ENCODE measurements around the gene DCN. TPM values are rescaled to one million over a fixed set of nuclear protein-coding genes. Genes with fewer than 3 reads are reported as not detected.
A peak's percentile ranks its signal among the peaks of the same experiment; 100 is the strongest.

Gene DCN
- total RNA-seq, 1 experiment from 2014 or later, result 2.0 TPM

DNA sequence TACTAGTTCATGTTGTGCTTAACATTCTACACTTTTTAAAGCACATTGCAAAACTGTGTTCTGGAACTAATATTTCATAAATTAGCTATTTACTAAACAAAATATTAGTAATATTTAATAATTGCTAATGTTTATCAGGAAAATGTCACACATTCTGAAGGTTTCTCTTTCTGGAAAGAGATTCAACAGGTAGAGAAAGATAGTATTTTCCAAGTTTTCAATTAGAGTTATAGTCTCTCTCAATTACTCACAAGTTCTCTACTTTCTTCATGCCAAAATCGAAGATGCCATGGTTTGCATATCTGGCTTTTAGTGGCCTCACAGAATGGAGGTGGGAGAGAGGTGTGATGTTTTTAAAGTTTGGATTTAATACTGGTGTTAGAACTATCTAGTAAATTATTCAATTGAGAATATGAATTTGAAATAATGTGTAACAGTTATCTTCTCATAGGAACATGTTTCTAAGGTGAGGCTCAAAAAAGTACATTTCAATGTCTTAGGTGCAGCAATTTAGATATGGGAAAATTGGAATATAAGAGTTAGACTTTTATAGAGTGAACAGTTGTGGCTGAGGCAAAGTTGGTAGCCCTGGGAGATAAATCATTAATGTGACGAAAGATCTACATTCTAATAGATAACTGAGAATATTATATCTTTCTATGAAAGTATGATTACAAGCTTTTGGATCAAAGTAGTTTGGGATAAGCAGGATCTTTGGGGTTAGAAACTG, 72.9 kb downstream of the DCN start:
- TF ChIP-seq USF2 (CRISPR knock-in tag; IDR thresholded peaks at IDR 0.05) (no peak), ERG (CRISPR knock-in tag; IDR thresholded peaks at IDR 0.05) (no peak), ZNF416 (CRISPR knock-in tag; IDR thresholded peaks at IDR 0.05) (no peak), IRF1 (CRISPR knock-in tag; IDR thresholded peaks at IDR 0.05) (no peak), CREM (CRISPR knock-in tag; IDR thresholded peaks at IDR 0.05) (no peak), ZNF317 (CRISPR knock-in tag; IDR thresholded peaks at IDR 0.05; ENCODE audit: borderline replicate concordance, low read depth) (no peak), NFYB (CRISPR knock-in tag; conservative IDR thresholded peaks at IDR 0.05; ENCODE audit: low read depth) (no peak), FOXK1 (CRISPR knock-in tag; IDR thresholded peaks at IDR 0.05) (no peak), SMAD4 (CRISPR knock-in tag; IDR thresholded peaks at IDR 0.05) (no peak)
- TF ChIP-seq, protein P1, sequence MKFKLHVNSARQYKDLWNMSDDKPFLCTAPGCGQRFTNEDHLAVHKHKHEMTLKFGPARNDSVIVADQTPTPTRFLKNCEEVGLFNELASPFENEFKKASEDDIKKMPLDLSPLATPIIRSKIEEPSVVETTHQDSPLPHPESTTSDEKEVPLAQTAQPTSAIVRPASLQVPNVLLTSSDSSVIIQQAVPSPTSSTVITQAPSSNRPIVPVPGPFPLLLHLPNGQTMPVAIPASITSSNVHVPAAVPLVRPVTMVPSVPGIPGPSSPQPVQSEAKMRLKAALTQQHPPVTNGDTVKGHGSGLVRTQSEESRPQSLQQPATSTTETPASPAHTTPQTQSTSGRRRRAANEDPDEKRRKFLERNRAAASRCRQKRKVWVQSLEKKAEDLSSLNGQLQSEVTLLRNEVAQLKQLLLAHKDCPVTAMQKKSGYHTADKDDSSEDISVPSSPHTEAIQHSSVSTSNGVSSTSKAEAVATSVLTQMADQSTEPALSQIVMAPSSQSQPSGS (CRISPR knock-in tag; IDR thresholded peaks at IDR 0.05; ENCODE audit: borderline replicate concordance, low read depth), result no peak
- TF ChIP-seq, protein P2, sequence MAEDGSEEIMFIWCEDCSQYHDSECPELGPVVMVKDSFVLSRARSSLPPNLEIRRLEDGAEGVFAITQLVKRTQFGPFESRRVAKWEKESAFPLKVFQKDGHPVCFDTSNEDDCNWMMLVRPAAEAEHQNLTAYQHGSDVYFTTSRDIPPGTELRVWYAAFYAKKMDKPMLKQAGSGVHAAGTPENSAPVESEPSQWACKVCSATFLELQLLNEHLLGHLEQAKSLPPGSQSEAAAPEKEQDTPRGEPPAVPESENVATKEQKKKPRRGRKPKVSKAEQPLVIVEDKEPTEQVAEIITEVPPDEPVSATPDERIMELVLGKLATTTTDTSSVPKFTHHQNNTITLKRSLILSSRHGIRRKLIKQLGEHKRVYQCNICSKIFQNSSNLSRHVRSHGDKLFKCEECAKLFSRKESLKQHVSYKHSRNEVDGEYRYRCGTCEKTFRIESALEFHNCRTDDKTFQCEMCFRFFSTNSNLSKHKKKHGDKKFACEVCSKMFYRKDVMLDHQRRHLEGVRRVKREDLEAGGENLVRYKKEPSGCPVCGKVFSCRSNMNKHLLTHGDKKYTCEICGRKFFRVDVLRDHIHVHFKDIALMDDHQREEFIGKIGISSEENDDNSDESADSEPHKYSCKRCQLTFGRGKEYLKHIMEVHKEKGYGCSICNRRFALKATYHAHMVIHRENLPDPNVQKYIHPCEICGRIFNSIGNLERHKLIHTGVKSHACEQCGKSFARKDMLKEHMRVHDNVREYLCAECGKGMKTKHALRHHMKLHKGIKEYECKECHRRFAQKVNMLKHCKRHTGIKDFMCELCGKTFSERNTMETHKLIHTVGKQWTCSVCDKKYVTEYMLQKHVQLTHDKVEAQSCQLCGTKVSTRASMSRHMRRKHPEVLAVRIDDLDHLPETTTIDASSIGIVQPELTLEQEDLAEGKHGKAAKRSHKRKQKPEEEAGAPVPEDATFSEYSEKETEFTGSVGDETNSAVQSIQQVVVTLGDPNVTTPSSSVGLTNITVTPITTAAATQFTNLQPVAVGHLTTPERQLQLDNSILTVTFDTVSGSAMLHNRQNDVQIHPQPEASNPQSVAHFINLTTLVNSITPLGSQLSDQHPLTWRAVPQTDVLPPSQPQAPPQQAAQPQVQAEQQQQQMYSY (CRISPR knock-in tag; IDR thresholded peaks at IDR 0.05), result no peak
- TF ChIP-seq, protein P3, sequence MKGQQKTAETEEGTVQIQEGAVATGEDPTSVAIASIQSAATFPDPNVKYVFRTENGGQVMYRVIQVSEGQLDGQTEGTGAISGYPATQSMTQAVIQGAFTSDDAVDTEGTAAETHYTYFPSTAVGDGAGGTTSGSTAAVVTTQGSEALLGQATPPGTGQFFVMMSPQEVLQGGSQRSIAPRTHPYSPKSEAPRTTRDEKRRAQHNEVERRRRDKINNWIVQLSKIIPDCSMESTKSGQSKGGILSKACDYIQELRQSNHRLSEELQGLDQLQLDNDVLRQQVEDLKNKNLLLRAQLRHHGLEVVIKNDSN (CRISPR knock-in tag; IDR thresholded peaks at IDR 0.05), result no peak
- ChIA-PET CTCF (interaction anchor here (1.0 to 3.0 kb wide), 5 partner anchors 71 to 246 kb away, joined by 3 to 12 read pairs (median 8); no protein-coding TSS in a partner anchor), POLR2A (no interaction called here)
- DNase-seq (ENCODE audit: low spot score), result no peak
- ATAC-seq, result no peak
- Mint-ChIP-seq H3K4me3 (no peak overlapping the region), H3K27ac (no peak overlapping the region), H3K4me1 (peaks cover 6% of the 10 kb centered on the region), H3K27me3 (ENCODE audit: low read depth) (no peaks in the 10 kb centered on the region; the same call in 1 of the 2 replicates), H3K9me3 (no peaks in the 10 kb centered on the region), H3K36me3 (no peaks in the 10 kb centered on the region)

DNA sequence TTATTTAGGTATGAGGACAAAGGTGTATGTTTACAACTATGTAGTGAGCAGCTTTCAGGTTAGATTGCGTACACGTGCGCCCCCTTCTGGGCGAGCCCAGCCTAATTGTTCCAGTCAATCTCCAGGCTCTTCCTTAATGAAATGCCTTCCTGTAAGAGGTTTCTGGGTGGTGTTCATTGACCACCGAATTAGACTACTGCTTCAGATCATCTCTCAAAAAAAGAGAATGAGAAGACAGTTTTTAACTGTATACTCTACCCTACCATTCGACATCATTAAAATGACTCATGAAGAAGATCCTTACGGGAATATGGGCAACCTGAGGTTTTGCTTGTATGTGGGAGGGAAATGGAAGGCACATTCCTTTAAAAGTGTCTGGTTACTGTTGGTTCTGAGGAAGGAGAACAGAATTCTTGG, 73.5 kb downstream of the DCN start:
- H3K27ac Mint-ChIP-seq, result no peak overlapping the region
- POLR2A ChIA-PET, result no interaction called here
- CTCF ChIA-PET, result interaction anchor here (0.6 to 3.0 kb wide), 12 partner anchors 8 to 273 kb away, joined by 3 to 12 read pairs (median 4); no protein-coding TSS in a partner anchor
- H3K4me3 Mint-ChIP-seq, result no peak overlapping the region
- no peaks in the 10 kb centered on the region for H3K36me3 Mint-ChIP-seq
- no peaks in the 10 kb centered on the region; the same call in 1 of the 2 replicates for H3K27me3 Mint-ChIP-seq (ENCODE audit: low read depth)
- DNase-seq (ENCODE audit: low spot score), result peak; percentile 82
- TF ChIP-seq CTCF (IDR thresholded peaks at IDR 0.05) (peak; percentile 62; the same call in 1 of the 2 replicates), FOXP4 (CRISPR knock-in tag; IDR thresholded peaks at IDR 0.05) (no peak)
- H3K4me1 Mint-ChIP-seq, result peaks cover 6% of the 10 kb centered on the region
- H3K9me3 Mint-ChIP-seq, result no peaks in the 10 kb centered on the region
- ATAC-seq, result peak; percentile 99

All from WTC11 (cell line).